LNCAP (cell line): ENCODE measurements around the gene ADGRF4.

Experiments
- CTCF ChIP-seq: fragments of 450-650 bp; IDR thresholded peaks from 2 replicates; pipeline ENCODE4 v1.5.1; 2017; ENCODE audit warnings: mild to moderate bottlenecking

The ADGRF4 gene

DNA sequence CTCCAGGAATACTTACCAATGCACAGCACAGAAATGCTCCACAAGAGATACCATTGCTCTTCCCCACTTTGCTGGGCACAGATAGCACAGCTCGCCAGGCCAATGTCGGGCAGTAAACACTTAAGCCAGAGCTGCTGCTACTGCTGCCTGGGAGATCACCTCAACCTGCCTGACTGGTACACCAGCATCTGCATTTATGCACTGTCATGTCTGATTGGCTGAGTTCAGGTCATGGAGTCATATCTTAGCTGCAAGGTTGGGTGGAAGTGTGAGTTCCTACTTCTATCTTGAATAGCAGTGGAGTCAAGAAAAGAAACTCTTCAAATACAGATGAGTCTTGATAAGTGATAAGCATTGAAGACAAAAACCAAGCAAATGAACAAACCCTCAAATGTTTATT is 10.9 kb upstream of the ADGRF4 start:
- TF ChIP-seq CTCF, result no peak

- TF ChIP-seq CTCF, result no peak; the same call in 1 of the 2 replicates
These were observed 8.2 kb upstream of the ADGRF4 start for GRCh38 chr6:47690214-47690613.

- TF ChIP-seq CTCF, result no peak
These were observed 7.6 kb upstream of the ADGRF4 start for GRCh38 chr6:47690791-47691190.

DNA sequence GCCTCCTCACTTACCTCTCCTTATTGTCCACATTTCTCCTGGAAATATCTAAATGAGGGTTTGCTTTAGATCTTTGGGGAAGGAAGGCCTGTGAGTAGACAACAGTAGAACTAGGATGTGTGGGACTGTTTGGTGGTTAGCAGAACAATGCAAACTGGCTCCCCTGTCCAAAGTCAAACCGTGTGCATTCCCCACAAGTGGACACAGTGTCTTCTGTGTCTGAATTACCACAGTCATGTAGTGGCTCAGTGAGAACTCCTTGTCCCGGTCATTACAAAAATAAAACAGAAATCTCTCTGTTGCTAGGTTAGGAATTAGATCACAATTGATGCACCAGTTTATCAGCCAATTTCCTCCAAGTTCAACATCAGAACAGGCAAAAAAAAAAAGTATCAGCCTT is 455 bp upstream of the ADGRF4 start:
- no peak for TF ChIP-seq CTCF

DNA sequence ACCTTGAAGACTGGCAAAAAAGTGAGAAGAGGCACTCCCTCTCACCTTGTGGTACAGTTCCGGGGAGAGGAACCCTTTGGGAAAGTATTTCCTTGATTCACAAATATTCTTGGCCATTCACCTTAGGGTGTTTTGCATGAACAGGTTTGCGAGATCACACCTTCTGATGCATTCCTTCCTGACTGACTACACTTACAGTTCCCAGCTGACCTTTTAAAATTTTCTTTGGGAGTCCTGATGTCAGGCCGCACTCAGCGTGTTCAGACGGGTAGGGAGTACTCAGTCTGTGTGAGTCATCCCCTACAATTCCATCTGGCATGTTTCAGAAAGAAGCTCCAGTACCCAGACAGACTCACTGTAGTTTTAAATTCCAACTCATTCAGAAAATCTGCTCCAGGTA is 1.7 kb downstream of the ADGRF4 start:
- no peak for TF ChIP-seq CTCF

DNA sequence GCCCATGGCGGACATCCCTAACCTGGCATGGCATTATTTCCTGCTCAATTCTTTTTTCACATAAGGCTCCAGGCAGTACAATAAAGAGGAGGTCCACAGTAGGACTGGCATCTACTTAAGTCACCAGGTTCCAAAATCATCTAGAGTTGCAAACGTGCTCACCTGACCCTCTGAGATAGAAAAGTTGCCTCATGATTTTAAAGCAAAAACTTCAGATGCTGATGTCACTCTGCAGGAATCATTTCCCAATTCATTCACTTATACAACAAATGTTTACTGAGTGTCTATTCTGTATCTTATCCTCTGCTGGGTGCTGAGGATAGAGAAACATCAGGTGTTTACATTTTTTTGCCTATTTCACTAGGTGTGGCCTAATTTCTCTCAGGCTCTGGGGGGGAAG is 2.2 kb downstream of the ADGRF4 start:
- TF ChIP-seq CTCF, result no peak

DNA sequence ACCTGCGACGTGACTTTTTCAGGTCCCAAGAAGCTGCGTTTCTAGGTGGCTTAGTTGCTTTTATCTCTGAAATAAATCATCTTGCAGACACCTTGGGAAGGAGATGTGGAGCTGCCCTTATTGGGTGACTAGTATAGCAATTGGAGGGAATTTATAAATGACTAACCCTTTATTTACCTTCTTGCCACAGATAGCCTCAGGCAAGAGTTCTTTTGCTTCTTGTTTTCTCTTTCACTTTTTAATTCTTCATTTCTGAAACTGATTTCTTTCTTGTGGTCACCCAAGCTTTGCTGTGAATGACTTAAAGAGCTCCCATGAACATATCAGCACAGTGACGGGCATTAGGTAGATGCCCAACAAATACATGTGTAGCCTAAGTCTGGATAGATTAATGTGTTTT is 3.0 kb downstream of the ADGRF4 start:
- no peak for TF ChIP-seq CTCF

GRCh38 chr6:47709160-47709559 is 10.8 kb downstream of the ADGRF4 start:
- no peak for TF ChIP-seq CTCF
